ENCODE measurements around the gene NUP210L. TPM values are rescaled to one million over a fixed set of nuclear protein-coding genes. Genes with fewer than 3 reads are reported as not detected.

NUP210L gene
- total and polyA plus RNA-seq, 9 of the 15 experiments (the other 6 are each of a cell fraction or from before 2014, with no cell fraction given), result 0.01 to 0.04 TPM; not detected in 7

GRCh38 chr1:153963030-153963849 lies 191.6 kb downstream of the NUP210L start, which contains the start of gene SLC39A1 (continued):
- 0 out of 2 replicates have a peak, but pooled peaks have one; percentile 15 for TF ChIP-seq ZBTB40 (IDR thresholded peaks at IDR 0.05)
- no peak for TF ChIP-seq ZBTB40 (CRISPR knock-in tag; IDR thresholded peaks at IDR 0.05)
- TF ChIP-seq ZNF124 (CRISPR knock-in tag; IDR thresholded peaks at IDR 0.05), result no peak
- TF ChIP-seq YY1 (IDR thresholded peaks at IDR 0.05; ENCODE audit: borderline replicate concordance in 1 of 3, control insufficient read depth in 1 of 3, extremely low read depth in 1 of 3, insufficient read depth in 3 of 3, insufficient read length in 1 of 3, insufficient replicate concordance in 2 of 3, low read depth in 1 of 3, low read length in 2 of 3), result no peak
- no peak for TF ChIP-seq HNRNPK (IDR thresholded peaks at IDR 0.05; ENCODE audit: low read depth, low read length, poor library complexity, severe bottlenecking)
- TF ChIP-seq LEF1 (IDR thresholded peaks at IDR 0.05), result no peak
- TF ChIP-seq KAT8 (IDR thresholded peaks at IDR 0.05; ENCODE audit: low read depth), result no peak
- no peak for TF ChIP-seq DLX4 (CRISPR knock-in tag; IDR thresholded peaks at IDR 0.05)
- peak; percentile 53; the same call in 1 of the 2 replicates for TF ChIP-seq JUN (IDR thresholded peaks at IDR 0.05; ENCODE audit: borderline replicate concordance, low read depth, low read length)
- no peak for TF ChIP-seq JUN (CRISPR knock-in tag; IDR thresholded peaks at IDR 0.05; ENCODE audit: borderline replicate concordance)
- no peak for TF ChIP-seq POLR2AphosphoS2 (IDR thresholded peaks at IDR 0.05; ENCODE audit: low read length)
- no peak for TF ChIP-seq ZNF316 (IDR thresholded peaks at IDR 0.05)
- TF ChIP-seq TGIF2 (CRISPR knock-in tag; IDR thresholded peaks at IDR 0.05), result no peak
- no peak for TF ChIP-seq USF1 (CRISPR knock-in tag; IDR thresholded peaks at IDR 0.05)
- no peak for TF ChIP-seq NR0B1 (IDR thresholded peaks at IDR 0.05; ENCODE audit: partially characterized antibody)

Data from K562 (cell line).